Mucosa of gallbladder (tissue), 1 donor: Measurements from ENCODE around the gene KYNU. TPM values are rescaled to one million over a fixed set of nuclear protein-coding genes. Genes with fewer than 3 reads are reported as not detected.

Experiments
- DNase-seq: peaks from one replicate; pipeline ENCODE4 v3.0.0-alpha.2; 2020; ENCODE audit warnings: low spot score
- total RNA-seq: library from RNA; stranded (reverse); gene quantifications from one replicate; pipeline ENCODE4 v1.2.1, GENCODE V29; 2021
- donor health status: DM: no; HTN: no; CAD: no.

Gene KYNU
- total RNA-seq, 1 donor from 2014 or later, result 3.3 TPM

- DNase-seq, result no peak
Measured at GRCh38 chr2:142961202-142961601, 83.7 kb downstream of the KYNU start.

- DNase-seq, result no peak
Measured at GRCh38 chr2:142965443-142965842, 88.0 kb downstream of the KYNU start.

GRCh38 chr2:142966284-142966683 lies 88.8 kb downstream of the KYNU start:
- no peak for DNase-seq

GRCh38 chr2:142967060-142967459 lies 89.6 kb downstream of the KYNU start:
- DNase-seq, result no peak

- DNase-seq, result no peak
Measured at GRCh38 chr2:142973160-142973821, 95.8 kb downstream of the KYNU start.

GRCh38 chr2:142973822-142974207 lies 96.4 kb downstream of the KYNU start:
- no peak for DNase-seq

- DNase-seq, result peak; percentile 26
Measured at GRCh38 chr2:142974288-142975024, 97.0 kb downstream of the KYNU start.

GRCh38 chr2:142975239-142975638 lies 97.8 kb downstream of the KYNU start:
- no peak for DNase-seq

GRCh38 chr2:142980246-142981068 lies 103.0 kb downstream of the KYNU start:
- no peak for DNase-seq

- DNase-seq, result no peak
Measured at GRCh38 chr2:142981069-142981378, 103.6 kb downstream of the KYNU start.

GRCh38 chr2:142981756-142982155 lies 104.3 kb downstream of the KYNU start:
- DNase-seq, result no peak

- no peak for DNase-seq
Measured at GRCh38 chr2:142983174-142983573, 105.7 kb downstream of the KYNU start.

GRCh38 chr2:142984657-142985056 lies 107.2 kb downstream of the KYNU start:
- no peak for DNase-seq

- no peak for DNase-seq
Measured at GRCh38 chr2:142987044-142987443, 109.6 kb downstream of the KYNU start.

GRCh38 chr2:142989273-142990204 lies 112.1 kb downstream of the KYNU start:
- DNase-seq, result no peak

GRCh38 chr2:142991295-142991694 lies 113.8 kb downstream of the KYNU start:
- DNase-seq, result no peak

- no peak for DNase-seq
Measured at GRCh38 chr2:142992840-142993239, 115.4 kb downstream of the KYNU start.

GRCh38 chr2:142993771-142994170 lies 116.3 kb downstream of the KYNU start:
- no peak for DNase-seq

- DNase-seq, result no peak
Measured at GRCh38 chr2:142994665-142995064, 117.2 kb downstream of the KYNU start.

- DNase-seq, result no peak
Measured at GRCh38 chr2:142997231-142997630, 119.8 kb downstream of the KYNU start.

- no peak for DNase-seq
Measured at GRCh38 chr2:143000599-143000998, 123.1 kb downstream of the KYNU start.

- DNase-seq, result no peak
Measured at GRCh38 chr2:143001501-143001900, 124.0 kb downstream of the KYNU start.
